Hepatocyte (in vitro differentiated cells): ENCODE data around the gene KRTAP4-16.
"Not testable (repeated sequence)": the region's sequence is repeated elsewhere in the genome, so short reads cannot be mapped to it uniquely, and the experiment has no call there.

Experiments
- CTCF ChIP-seq: fragments of 200-600 bp; sonication (generic); IDR thresholded peaks from 2 replicates; pipeline ENCODE4 v1.5.1; 2016; ENCODE audit warnings: antibody characterized with exemption, mild to moderate bottlenecking; ENCODE audit not compliant: poor library complexity
- EZH2 ChIP-seq: fragments of 200-600 bp; sonication (generic); IDR thresholded peaks from 2 replicates; pipeline ENCODE4 v1.6.1; 2016; ENCODE audit warnings: antibody characterized with exemption, mild to moderate bottlenecking, borderline replicate concordance
- EZH2phosphoT487 ChIP-seq: fragments of 200-600 bp; sonication (generic); IDR thresholded peaks from one replicate; pipeline ENCODE4 v1.6.1; 2018; ENCODE audit warnings: antibody characterized with exemption, mild to moderate bottlenecking, low read depth, moderate library complexity; ENCODE audit not compliant: unreplicated experiment, severe bottlenecking

GRCh38 chr17:41123991-41124371, 22.0 kb upstream of the KRTAP4-16 start, which contains the start of gene KRTAP4-12:
- not testable (repeated sequence) for TF ChIP-seq CTCF, EZH2, EZH2phosphoT487
